GM04504 (cell line): ENCODE results near the gene SLTM.
"Not testable (repeated sequence)": the region's sequence is repeated elsewhere in the genome, so short reads cannot be mapped to it uniquely, and the experiment has no call there.

ENCODE experiments used
- DNase-seq: peaks from one replicate; pipeline ENCODE4 v3.0.0-alpha.2; 2012; ENCODE audit warnings: low read depth

The SLTM gene

GRCh38 chr15:58926823-58927222 lies 6.7 kb downstream of the SLTM start:
- DNase-seq, result no peak

- no peak for DNase-seq
These were observed 9.2 kb downstream of the SLTM start for GRCh38 chr15:58924327-58924726.

DNA sequence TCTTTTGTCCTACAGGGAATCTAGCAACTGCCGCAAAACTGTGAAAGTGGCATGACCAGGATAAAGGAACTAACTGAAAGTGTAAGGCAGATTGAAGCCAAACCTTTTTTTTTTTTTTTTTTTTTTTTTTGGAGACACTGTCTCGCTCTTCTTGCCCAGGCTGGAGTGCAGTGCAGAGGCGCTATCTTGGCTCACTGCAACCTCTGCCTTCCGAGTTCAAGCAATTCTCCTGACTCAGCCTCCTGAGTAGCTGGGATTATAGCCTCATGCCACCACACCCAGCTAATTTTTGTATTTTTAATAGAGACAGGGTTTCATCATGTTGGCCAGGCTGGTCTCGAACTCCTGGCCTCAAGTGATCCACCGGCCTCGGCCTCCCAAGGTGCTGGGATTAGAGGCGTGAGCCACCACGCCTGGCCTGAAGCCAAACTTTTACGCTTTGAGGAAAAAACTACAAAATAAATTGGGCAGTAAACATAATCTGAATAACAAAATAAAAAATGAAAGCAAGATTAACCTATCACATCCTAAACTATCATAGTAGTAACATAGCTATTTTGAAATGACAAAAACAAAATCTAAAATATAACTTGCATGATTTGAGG lies 9.7 kb downstream of the SLTM start:
- DNase-seq, result no peak

- DNase-seq, result no peak
These were observed 10.2 kb downstream of the SLTM start for GRCh38 chr15:58923284-58923683.

DNA sequence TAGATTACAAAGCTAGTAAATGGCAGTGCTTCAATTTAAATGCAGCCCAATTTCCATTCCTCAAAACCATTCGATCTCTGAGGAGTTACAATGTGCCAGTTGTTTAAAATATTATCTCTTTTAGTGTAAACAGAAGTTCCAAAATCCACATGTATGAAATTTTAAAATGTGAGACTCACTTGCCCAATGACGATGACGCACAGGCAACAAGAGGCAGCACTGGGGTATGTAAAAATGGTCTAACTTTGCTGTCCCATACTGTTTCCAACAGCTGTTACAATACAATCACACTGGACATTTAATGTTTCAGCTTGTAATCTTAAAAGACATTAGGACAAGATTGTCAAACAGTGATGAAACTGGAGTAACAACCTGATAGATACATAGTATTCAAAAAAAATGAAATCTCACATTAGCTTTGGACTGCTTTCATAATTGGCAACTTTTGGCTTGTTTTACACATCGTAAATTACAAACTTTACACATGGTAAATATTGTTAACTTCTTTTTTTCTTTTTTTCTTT lies 12.2 kb downstream of the SLTM start:
- DNase-seq, result no peak

GRCh38 chr15:58920447-58920846 lies 13.0 kb downstream of the SLTM start:
- not testable (repeated sequence) for DNase-seq

DNA sequence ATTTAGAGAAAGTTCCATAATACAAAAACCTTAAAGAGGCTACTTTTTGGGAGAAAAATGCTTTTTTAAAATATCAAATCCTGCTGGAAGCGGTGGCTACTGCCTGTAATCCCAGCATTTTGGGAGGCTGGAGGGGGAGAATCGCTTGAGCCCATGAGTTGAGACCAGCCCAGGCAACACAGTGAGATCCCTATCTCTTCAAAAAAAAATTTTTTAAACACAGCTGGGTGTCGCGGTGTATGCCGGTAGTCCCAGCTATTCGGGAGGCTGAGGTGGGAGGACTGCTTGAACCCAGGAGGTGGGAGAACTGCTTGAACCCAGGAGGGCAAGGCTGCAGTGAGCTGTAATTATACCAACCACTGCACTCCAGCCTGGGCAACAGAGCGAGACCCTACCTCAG lies 14.2 kb downstream of the SLTM start:
- no peak for DNase-seq

DNA sequence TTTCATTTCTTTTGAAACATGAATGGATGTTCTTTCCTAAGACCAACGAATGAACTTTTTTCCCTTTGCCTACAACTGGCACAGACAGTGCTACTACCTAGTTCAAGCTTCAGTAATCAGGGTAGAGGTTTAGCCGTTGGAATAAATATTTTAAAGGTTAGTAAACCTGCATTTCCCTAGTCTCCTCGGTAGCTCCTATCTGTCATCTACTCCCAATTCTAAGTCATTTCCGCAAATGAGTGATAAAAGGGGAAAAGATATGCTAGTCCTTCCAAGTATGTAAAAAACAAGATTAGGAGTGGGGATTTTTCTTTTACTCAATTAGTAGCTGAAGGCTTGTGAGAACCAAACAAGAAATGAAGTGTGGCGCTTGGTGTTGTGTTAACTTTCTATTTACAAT lies 15.2 kb downstream of the SLTM start:
- no peak for DNase-seq

GRCh38 chr15:58917613-58918129 lies 15.8 kb downstream of the SLTM start:
- DNase-seq, result not testable (repeated sequence)

- DNase-seq, result no peak
These were observed 16.5 kb downstream of the SLTM start for GRCh38 chr15:58916962-58917361.

GRCh38 chr15:58910456-58910855 lies 23.0 kb downstream of the SLTM start:
- DNase-seq, result no peak

GRCh38 chr15:58909616-58910015 lies 23.9 kb downstream of the SLTM start:
- no peak for DNase-seq

DNA sequence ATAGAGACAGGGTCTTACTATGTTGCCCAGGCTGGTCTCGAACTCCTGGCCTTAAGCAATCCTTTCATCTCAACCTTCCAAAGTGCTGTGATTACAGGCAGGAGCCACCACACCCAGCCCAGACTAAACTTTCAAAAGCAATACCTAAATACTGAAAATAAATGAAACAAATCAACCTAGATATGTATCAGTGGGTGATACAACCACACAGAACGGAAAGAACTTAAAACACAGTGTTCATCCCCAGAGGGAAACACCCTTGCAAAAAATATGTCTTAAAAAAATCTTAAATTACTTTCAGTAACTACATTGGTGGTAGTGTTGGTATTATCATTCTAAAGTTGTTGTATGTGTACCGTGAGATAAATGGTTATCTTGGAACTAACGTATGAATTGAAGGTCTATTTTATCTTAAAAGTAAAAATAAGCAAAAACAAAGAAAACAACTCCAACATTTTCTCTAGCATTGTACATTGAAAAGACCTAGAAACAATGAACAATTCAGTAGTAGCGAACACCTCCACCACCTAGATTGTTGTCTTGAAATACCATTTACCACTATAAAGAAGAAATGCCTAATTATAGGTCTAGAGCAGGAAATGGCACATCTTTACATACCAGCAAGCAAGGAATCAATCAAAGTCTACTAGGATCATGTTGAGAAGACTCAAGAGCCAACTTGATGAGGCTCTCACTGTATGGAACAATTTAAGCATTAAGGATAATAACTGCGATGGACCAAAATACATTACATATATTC lies 24.7 kb downstream of the SLTM start:
- DNase-seq, result no peak

- DNase-seq, result no peak
These were observed 32.8 kb downstream of the SLTM start for GRCh38 chr15:58900631-58901030.

- DNase-seq, result no peak
These were observed 35.3 kb downstream of the SLTM start for GRCh38 chr15:58898150-58898680.

- DNase-seq, result no peak
These were observed 44.1 kb downstream of the SLTM start for GRCh38 chr15:58889363-58889762.

GRCh38 chr15:58886921-58887320 lies 46.6 kb downstream of the SLTM start:
- no peak for DNase-seq

DNA sequence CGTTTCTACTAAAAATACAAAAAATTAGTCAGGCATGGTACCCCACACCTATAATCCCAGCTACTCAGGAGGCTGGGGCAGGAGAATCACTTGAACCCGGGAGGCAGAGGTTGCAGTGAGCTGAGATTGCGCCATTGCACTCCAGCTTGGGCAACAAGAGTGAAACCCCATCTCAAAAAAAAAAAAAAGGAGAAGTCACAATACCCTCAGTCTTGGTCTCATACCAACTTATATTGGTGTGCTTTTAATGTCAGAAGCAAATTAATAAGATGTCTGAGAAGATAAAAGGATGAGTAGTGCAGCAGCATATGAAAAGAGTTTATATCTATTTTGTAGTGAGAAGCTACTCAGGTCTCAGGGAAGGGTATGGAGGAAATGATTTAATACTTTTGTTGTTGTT lies 49.6 kb downstream of the SLTM start:
- DNase-seq, result not testable (repeated sequence)

GRCh38 chr15:58882243-58882642 lies 51.2 kb downstream of the SLTM start:
- DNase-seq, result no peak

DNA sequence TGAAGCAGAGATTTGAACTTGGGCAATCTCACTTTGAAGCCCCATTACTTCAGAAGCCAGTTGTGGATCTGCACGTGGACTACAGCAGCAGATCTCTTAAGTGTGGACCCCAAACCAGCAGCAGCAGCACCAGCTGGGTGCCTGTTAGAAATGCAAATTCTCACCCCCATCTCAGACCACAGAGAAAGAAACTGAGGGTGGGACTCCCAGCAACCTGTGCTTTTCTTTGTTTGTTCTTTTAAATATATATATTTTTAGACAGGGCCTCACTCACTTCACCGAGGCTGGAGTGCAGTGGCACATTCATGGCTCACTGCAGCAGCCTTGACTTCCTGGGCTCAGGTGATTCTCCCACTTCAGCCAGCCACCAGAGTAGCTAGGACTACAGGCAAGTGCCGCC lies 53.2 kb downstream of the SLTM start:
- no peak for DNase-seq

- no peak for DNase-seq
These were observed 55.3 kb downstream of the SLTM start for GRCh38 chr15:58877999-58878825.
